ENCODE measurements around the gene MCF2.
A peak's percentile ranks its signal among the peaks of the same experiment; 100 is the strongest.

The MCF2 gene

DNA sequence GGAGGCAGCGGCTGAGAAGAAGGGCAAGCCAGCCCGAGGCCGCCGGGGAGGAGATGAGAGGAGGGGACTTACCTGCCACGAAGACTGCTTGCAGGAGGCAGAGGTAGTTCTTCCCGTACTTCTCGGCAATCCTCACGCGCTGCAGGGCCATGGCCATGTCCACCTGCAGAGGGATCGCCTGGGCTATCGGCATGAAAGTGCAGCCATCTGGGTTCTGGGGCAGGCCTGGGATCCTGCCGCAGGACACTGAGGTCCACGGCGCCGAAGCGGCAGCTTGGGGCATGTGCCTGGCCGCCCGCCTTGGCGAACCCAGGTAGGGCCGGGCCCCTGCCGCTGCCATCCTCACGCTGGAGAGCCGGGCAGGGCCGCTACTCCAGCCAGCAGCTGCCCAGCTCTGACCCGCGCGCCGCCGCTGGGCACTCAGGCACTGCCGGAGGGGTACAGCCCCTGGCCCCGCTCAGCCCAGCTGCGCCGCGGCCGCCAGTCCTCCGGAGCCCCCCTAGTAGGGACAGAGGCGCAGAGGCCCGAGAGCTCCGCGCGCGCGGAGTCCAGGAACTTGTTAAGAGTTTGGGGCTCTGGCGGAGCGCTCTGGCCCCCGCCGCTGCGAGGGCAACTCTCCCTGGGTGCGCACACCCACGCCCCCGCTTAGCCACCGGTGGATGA is 16.0 kb downstream of the MCF2 start:
- no peak for TF ChIP-seq POLR2A (IDR thresholded peaks at IDR 0.05; ENCODE audit: low read length)
- no peak for TF ChIP-seq GATA1 (IDR thresholded peaks at IDR 0.05; ENCODE audit: low read depth, low read length)
- no peak for DNase-seq

DNA sequence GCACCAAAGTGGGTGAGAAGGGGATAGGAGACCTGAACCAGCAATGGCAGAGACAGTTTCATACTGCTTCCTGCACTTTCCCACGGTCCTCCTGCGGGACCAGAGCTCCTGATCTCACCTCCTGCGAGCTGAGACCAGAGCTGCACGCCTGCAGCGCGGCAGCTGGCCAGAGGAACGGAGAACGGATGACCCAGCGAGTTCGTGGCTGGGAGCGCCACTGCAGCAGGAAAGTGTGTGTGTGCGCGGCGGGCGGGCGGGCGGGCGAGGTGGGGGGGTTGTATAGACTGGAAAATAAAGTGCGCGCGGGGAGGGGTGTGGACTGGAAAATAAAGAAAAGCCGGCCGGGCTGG is 16.5 kb downstream of the MCF2 start:
- no peak for DNase-seq
- TF ChIP-seq POLR2A (IDR thresholded peaks at IDR 0.05; ENCODE audit: low read length), result no peak

DNA sequence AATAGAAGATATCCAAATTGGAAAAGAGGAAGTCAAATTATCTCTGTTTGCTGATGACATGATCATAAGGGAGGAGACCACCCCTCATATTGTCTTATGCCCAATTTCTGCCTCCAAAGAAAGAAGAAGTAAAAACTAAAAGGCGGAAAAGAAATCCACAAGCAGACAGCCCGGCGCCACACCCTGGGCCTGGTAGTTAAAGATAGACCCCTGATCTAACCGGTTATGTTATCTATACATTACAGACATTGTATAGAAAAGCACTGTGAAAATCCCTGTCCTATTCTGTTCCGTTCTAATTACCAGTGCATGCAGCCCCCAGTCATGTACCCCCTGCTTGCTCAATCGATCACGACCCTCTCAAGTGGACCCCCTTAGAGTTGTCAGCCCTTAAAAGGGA is 22.8 kb downstream of the MCF2 start:
- peak in 1 of 2 experiments; percentile 1 for DNase-seq

DNA sequence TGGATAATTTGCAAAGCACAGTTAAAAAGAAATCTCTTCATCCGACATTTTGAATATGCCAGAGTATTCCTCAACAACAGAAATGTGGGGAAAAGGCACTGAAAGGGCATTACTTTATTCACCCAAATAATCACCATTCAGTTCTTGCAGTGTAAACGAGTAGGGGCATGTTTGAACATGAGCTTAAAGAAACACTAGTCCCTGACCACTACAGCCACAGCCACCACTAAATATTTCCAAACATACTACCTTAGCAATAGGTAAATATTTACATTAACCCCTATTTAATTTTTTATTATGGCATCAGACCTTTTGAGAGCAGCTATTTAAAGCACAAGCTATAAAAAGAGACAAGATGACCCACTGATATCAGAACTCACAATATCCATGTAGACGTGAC is 27.6 kb downstream of the MCF2 start:
- TF ChIP-seq GATA1 (IDR thresholded peaks at IDR 0.05; ENCODE audit: low read depth, low read length), result no peak
- TF ChIP-seq POLR2A (IDR thresholded peaks at IDR 0.05; ENCODE audit: low read length), result no peak
- no peak for DNase-seq

DNA sequence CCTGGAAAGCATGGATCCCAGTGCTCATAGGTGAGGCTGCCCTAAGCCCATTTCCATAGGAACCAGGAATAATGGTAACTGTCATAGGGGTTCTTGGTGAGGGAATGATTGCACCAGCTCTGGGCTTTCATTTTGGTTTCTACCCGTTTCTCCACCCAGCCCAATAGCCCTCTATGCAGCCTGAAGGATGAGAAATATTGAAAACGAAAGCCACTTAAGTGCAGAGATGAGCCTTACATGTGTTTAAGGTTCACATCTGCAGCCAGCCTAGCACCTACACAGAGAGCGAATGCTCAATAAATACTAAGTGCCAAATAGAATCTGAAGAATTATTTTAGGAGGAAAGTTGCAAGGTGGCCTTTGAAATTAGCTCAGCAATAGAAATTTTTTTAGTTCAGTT is 60.4 kb downstream of the MCF2 start:
- TF ChIP-seq POLR2A (IDR thresholded peaks at IDR 0.05; ENCODE audit: low read length) (no peak), GATA1 (IDR thresholded peaks at IDR 0.05; ENCODE audit: low read depth, low read length) (no peak)
- DNase-seq, result no peak

DNA sequence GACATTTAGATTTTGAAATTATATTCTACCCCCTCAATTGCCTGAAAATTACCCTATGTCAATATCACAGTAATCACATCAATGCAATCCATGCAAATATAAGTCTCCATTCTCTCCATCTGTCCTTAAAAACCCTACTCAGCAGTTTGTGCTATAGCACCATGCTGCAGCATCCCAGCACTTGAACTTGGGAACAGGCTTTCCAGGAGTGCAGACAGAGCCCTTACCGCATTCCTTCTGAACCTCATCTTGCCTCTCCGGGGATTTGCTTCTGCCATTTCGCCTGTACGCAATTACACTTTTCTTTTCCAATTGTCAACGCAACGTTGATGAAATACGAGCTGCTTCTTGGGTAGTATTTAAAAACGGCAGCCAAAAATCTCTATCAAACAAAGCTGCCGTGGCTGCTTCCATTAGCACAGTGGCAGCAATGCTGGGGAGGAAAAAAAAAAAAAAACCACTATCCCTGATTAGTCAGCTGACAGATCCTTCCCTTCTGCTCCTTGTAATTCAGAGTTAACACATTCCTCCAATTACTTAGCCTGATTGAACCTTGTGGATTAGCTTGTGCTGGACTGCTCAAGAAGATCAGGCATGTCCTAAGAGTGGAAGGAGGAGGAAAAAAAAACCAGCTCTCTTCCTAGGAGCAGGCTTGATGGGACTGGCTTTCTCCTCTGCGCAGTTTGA is 65.6 kb downstream of the MCF2 start:
- no peak for DNase-seq
- TF ChIP-seq POLR2A (IDR thresholded peaks at IDR 0.05; ENCODE audit: low read length), result no peak
- TF ChIP-seq GATA1 (IDR thresholded peaks at IDR 0.05; ENCODE audit: low read depth, low read length), result no peak

DNA sequence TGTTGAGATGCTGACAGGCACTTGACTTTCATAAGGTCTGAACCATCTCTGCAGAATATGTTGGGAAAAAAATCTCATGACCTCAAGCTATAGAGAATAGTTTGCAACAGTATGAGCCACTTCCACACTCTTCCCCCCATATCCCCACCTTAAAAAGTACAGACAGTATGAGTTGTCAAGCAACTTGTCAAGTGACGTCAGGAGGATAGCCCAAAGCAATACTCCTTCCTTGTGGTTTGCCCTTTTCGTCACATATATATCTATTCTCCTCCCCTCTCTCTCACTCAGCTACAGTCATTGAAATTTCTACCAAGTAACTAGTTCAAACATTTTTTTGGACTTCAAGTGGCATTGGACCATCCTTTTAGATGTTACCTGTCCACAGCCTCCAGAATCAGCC is 67.7 kb downstream of the MCF2 start:
- TF ChIP-seq POLR2A (IDR thresholded peaks at IDR 0.05; ENCODE audit: low read length) (no peak), GATA1 (IDR thresholded peaks at IDR 0.05; ENCODE audit: low read depth, low read length) (no peak)
- DNase-seq, result peak in 1 of 2 experiments; percentile 0

DNA sequence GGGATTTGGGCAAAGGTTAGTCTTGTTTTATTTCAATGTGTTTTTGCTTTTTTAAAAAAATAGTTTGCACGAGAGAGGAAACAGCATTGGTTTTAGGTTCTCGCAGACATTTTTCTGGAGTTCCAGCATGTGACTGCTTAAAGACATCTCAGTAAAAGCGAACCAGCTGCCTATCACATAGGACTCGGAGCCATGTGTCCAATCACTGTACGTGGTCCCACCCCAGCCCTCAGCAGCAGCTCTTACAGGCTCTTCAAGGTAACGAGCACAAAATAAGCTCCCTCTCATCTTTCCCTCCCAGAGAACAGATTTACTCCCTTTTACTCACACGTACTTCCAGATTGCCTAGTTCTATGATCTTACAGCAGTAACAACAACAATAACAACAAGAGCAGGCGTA is 68.7 kb downstream of the MCF2 start:
- no peak for DNase-seq
- no peak for TF ChIP-seq GATA1 (IDR thresholded peaks at IDR 0.05; ENCODE audit: low read depth, low read length)
- TF ChIP-seq POLR2A (IDR thresholded peaks at IDR 0.05; ENCODE audit: low read length), result no peak

DNA sequence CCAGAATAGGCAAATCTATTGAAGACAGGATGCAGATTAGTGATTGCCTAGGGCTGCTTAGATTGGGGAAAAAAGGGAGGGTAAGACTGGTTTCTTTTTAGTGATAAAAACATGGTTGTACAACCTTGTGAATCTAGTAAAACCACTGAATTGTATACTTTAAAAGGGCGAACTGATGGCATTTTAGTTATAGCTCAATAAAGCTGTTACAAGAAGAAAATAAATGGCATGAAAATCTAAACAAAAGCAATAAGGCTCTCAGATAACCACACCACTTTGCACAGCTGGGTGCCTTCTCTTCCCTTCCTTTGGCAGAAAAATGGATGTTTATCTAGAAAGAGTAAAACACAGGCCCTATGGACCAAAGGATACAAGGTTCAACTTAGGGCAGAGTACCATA is 107.9 kb downstream of the MCF2 start:
- no peak for DNase-seq
- TF ChIP-seq POLR2A (IDR thresholded peaks at IDR 0.05; ENCODE audit: low read length) (no peak), GATA1 (IDR thresholded peaks at IDR 0.05; ENCODE audit: low read depth, low read length) (no peak)

DNA sequence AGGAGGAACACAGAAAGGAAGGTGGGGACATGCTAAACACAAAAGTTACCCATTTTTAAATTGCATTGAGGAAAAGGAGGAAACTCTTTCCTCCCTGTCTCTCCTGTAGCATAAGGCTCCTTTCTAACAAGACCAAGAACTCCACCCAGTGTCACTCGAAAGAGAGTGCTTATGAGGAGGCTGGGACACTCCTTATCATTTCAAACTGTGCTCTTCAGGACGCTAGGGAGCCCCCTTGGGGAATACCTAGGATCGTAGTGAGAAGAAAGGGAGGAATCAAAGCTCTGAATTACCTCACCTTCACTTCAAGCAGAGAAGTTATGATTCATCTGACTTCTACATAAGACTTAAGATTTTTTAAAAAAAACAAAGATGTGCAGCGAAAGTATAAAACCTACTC is 111.9 kb downstream of the MCF2 start:
- TF ChIP-seq GATA1 (IDR thresholded peaks at IDR 0.05; ENCODE audit: low read depth, low read length), result no peak
- no peak for TF ChIP-seq POLR2A (IDR thresholded peaks at IDR 0.05; ENCODE audit: low read length)
- no peak for DNase-seq

DNA sequence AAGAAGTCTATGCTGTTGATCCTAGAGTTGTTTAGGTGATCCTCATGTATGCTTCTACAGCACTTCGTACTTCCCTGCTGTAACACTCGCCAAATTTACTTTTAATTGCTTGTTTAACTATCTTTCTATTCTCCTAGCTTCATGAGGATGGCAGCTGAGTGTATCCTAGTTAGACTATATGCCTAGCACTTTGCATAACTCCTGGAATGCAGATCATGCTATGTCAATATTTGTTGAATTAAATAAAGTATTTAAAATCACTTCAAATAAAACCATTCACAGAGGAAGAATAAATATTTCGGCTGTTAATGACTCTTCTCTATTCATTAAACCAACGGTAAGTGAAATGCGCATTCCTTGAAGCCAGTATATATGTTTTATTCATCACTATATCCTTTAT is 122.4 kb downstream of the MCF2 start:
- TF ChIP-seq GATA1 (IDR thresholded peaks at IDR 0.05; ENCODE audit: low read depth, low read length) (no peak), POLR2A (IDR thresholded peaks at IDR 0.05; ENCODE audit: low read length) (no peak)
- no peak for DNase-seq

DNA sequence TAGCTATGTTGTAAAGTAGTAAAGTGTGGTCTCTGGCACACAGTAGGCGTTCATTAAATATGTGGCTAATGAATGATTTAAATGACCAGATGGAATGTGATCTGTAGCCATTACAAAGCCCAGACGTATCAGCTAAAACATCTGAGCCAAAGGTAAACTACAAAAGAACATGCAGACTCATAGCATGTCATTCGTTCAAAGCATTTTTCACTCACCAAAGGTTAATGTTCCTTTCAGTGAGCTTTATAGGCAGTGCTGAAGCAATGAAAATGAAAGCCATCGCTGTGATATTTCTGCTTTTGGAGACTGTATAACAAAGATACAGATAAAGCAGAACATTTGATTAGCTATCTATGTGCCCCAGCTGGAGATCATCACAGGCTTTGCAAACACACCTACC is 126.9 kb downstream of the MCF2 start:
- TF ChIP-seq GATA1 (IDR thresholded peaks at IDR 0.05; ENCODE audit: low read depth, low read length) (no peak), POLR2A (IDR thresholded peaks at IDR 0.05; ENCODE audit: low read length) (no peak)
- DNase-seq, result no peak

DNA sequence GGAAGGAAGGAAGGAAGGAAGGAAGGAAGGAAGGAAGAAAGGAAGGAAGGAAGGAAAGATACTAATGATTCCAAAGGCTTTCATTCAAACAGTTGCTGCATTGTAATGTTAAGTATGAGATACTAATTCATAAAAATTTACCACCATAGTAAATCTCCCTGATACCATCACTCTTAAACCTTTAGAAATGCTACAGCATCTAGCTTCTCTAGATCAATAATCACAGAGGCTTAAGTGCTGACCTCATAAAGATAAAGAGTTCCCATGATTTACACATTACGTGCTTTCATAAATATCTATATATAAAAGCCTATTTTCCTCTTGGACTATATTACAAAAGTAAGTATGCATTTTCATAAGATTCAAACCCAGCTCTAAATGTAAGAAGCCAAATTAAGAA is 141.0 kb downstream of the MCF2 start:
- TF ChIP-seq GATA1 (IDR thresholded peaks at IDR 0.05; ENCODE audit: low read depth, low read length) (no peak), POLR2A (IDR thresholded peaks at IDR 0.05; ENCODE audit: low read length) (no peak)

DNA sequence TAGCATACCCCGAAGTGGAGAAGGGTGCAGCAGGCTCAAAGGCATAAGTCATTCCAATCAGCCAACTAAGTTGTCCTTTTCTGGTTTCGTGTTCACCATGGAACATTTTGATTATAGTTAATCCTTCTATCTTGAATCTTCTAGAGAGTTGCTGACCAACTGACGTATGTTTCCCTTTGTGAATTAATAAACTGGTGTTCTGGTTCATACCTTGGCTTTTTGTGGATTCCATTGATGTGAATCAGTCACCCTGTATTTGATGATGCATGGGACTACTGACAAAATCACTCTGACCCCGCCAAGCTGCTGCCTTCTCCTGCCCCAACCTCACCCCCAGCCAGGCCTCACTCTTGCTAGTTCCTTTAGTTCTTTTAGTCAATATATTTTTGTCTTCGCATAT is 144.7 kb downstream of the MCF2 start:
- DNase-seq, result no peak
- TF ChIP-seq GATA1 (IDR thresholded peaks at IDR 0.05; ENCODE audit: low read depth, low read length) (no peak), POLR2A (IDR thresholded peaks at IDR 0.05; ENCODE audit: low read length) (no peak)

More for the DNA sequence above, 141.0 kb downstream of the MCF2 start:
- DNase-seq, result no peak

DNA sequence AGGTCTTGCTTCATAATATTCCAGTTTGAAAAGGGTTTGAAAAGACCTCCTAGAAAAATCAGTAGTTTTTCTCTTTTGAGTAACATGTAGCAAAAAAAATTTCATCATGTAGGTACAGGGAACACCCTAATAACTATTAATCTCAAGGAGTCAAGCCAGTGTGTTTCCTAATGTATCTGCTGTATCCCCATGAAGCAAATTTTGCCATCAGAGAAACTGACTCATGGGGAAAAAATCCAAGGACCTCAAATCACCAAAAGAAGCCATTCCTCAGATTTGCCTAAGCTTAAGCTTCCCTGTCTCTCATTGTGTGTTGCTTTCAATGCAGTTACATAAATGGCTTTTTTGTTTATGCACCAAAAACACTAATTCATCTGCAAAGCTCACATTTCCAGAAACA is 147.7 kb downstream of the MCF2 start:
- DNase-seq, result no peak
- TF ChIP-seq POLR2A (IDR thresholded peaks at IDR 0.05; ENCODE audit: low read length) (no peak), GATA1 (IDR thresholded peaks at IDR 0.05; ENCODE audit: low read depth, low read length) (no peak)
